Iris pigment epithelial cell (primary cell): ENCODE results near the gene TTC8.
"Not testable (repeated sequence)": the region's sequence is repeated elsewhere in the genome, so short reads cannot be mapped to it uniquely, and the experiment has no call there.

Source experiments
- DNase-seq: peaks from one replicate; pipeline ENCODE4 v3.0.0-alpha.2; 2011; ENCODE audit warnings: low read depth

TTC8 gene

DNA sequence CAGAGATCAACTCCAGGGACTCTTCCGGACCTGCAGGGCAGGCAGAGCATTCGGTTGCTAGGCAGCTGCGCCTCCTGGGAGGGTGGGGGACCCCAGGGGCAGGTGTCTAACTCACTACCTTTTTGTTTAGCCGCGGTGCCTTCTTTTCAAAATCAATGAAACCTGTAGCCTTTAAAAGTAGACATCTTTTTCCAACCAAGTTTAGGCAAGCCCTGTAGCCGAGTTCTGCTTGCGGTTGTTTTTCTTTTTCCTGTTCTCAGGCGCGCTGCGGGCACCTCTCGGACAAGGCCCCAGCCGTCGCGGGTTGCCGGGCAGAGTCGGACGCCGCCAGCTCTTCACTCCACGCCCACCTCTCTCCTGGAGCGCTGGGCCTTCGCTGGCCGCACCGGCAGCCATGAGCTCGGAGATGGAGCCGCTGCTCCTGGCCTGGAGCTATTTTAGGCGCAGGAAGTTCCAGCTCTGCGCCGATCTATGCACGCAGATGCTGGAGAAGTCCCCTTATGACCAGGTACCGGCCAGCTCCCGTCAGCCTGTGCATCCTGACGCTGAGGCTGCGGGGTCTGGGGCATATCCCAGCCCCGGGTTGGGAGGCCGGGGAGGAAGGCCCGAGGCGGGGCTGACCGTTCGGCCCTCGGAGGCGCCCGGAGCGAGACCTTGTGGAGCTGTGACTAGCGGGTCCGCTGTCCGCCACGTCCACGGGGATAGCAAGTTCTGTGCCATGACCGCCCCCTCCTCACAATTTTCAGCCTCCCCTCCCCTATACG lies at the start of gene TTC8:
TTC8 (plus strand) TSS at position 338 of the 764 bp plus-strand sequence; CDS start at position 395, 57 bp downstream.
- peak; percentile 91 for DNase-seq

DNA sequence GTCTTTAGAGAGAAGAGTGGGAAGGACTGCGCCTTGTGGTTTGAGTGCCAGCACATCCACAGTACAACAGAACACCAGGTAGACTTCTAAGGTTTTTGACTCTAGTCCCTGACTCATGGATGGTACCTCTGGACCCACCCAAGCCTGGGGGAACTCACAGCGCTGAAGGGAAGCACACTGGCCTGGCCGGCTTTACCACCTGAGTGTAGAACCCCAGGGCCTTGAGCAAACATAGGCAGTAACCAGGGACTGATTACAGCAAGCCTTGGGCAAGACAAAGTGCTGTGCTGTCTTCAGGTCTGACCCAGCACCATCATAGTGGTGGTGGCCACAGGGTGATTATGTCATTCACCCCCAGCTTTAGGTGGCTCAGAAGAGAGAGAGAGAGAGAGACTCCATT lies 48.9 kb upstream of the TTC8 start:
- no peak for DNase-seq

DNA sequence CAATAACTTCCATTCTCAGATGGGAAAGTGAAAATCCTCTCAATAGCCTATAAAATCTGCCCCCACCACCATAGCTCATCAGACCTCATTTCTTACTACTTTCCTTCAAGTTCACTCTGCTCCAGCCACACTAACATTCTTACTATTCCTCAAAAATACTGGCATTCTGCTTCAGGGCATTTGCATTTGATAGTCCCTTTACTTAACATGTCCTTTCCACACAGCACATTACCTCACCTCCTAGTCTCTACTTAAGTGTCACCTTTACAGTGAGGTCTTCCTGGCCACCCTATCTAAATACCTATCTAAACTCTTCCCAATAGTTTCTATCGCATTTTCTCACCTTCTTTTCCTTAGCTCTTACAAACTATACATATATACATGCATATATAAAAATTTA lies 38.5 kb upstream of the TTC8 start:
- DNase-seq: no peak

DNA sequence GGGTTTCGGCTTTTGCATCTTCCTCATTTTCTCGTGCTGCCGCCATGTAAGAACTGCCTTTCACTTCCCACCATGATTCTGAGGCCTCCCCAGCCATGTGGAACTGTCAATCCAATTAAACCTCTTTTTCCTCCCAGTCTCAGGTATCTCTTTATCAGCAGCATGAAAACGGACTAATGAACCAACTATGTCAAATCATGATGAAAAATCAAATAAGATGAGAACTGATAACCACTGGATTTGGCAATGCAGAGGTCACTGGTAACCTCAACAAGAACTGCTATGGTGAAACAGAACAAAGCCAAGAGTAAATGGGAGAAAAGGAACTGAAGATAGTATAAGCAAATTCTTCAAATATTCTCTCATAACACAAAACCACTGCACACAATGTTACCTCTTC lies 37.7 kb upstream of the TTC8 start:
- no peak for DNase-seq

DNA sequence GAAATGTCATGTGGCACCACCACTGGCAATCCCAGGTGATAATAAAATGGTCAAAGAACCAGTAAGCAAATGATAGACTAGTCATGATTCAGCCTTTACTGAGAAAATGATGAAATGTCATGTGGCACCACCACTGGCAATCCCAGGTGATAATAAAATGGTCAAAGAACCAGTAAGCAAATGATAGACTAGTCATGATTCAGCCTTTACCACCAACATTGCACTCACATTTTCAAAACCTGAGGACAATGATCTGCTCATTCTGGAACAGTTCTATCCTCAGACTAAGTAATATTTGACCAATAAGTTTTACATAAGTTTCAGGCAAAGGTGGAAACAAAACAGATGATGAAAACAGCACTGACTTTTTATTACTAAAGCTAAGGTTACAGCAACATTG lies 34.9 kb upstream of the TTC8 start:
- DNase-seq: not testable (repeated sequence)

DNA sequence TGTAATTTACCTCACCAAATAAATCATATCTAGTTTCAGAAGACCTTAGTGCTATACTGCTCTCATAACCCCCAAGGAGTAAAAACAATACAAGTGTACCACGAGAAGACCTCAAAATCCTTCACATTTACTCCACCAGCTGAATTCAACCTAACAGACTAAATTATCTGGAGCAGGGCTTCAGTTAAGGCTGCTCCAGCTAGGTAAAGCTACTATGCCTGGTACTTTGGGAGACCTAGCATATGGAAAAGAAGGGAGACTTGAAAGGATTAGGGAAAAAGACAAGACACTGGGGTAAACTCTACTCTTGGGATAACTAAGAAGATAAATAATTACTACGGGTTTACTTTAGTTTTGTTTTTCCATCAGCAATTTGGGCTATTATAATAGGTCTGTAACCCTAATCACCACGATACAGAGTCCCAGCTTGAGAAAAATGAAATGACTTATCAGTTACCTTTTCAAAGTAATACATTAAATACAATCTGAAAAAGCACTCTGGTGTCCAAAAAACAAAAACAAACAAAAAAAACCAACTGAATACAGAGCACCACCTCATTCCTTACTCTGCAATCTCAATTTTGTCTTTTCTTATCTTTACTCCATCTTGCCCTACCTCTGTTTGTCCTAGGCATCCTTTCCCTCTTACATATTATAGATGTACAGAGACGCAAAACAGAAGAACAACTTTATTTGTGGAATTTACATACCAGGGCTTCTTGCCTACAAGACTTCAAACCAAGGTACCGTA lies 33.8 kb upstream of the TTC8 start:
- DNase-seq: no peak

DNA sequence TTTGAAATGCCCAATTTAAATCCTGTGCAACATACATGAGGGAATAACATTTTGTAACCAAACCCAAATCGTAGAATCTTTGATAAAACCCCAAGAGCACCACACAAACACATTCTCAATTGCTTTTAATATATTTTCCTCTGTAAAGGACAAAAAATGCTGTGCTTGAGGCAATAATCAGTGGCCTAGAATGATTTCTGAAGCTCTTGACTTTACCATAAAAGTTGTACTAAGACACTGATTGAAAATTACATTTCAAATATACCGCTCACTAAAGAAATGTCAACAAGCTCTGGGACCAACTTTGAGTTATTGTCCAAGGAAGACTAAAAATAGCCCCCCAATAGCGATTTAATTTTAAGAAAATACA lies 33.2 kb upstream of the TTC8 start:
- DNase-seq: no peak

DNA sequence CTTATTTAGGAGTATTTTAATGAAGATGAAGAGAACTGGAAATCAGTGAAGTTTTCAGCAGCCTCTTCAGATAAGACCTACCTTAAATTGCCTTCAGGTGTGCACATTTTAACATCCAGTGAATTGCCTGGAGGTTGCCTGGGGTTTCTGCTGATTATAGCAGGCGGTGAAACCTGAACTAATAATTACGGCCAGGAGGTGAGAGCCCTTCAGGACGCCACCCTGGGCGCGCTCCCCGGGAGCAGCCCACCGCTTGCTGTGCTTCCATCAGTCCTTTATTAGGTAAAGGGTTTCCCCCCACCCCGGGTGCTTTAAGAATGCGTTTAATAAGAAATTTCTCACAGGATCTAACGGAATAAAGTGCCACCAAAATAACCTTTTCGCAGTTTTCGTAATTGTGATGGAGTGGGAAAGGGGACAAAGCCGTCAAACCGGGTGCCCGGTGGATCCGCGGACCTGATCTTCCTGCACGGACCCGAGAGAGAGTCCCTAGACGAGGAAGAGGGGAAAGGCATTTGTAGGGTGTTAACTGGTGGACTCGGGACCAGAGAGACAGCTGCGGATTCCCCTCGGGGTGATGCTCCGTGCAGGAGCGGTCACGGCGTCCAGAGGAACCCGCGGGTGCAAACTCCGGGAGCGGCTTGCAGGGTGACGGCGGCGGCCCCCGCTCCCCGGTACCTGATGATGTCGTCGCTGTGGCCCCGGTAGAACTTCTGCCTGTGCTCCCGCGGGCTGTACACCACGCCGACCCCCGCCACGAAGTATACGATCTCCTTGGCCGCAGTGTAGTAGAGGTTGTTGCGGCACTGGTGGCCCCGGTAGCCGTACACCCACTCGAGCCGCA lies 32.6 kb upstream of the TTC8 start:
- no peak for DNase-seq

DNA sequence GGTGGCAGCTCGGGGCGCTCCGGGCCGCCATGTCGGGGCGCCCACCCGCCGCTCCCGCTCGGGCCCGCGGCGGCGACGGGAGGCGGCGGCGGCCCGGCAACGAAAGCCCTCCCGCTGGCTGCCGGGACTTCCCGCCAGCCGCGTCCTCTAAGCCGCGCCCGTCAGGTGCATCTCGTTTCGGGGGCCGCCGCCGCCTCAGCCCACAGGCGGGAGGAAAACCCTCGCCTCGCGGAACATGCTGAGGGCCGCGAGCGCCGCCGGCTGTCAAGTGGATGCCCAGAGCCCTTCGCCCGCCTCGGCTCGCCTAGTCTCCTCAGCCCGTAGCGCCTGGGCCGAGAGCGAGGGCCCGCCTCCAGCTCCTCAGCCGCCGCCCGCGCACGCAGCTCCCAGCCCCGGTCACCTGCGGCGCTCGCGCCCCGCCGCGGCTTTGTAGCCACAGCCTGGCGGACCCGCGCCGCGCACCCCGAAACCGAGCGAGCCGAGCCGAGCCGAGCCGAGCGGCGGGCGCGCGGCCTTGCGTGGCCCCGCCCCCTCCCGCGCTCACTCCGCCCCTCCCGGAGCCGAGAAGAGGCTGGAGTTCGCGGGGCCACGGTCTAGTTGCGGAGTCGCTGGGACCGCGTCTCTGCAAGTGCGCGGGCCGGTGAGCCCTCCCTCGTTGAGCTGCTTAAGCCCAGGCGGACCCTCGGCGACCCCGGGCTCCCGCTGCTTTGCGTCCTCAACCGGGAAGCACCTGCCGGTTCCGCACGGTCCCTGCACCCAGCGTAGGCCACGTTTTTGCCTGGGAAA lies 31.8 kb upstream of the TTC8 start, which contains the start of gene EML5:
EML5 (minus strand) TSS at position 481 of the 786 bp plus-strand sequence; CDS start at position 31, 450 bp downstream.
- peak; percentile 62 for DNase-seq

DNA sequence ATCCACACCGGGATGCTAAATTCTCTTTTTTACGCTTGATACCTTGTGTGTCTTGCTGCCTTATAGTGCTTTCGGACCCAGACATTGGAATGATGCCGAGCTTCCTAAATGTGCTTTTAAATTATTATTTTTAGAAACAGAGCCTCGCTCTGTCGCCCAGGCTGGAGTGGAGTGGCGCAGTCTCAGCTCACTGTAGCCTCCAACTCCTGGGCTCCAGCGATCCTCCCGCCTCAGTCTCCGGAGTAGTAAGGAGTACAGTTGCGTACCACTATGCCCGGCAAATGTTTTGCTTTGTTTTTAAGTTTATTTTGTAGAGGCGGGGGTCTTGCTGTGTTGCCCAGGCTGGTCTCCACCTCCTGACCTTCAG lies 31.2 kb upstream of the TTC8 start:
- DNase-seq: no peak

DNA sequence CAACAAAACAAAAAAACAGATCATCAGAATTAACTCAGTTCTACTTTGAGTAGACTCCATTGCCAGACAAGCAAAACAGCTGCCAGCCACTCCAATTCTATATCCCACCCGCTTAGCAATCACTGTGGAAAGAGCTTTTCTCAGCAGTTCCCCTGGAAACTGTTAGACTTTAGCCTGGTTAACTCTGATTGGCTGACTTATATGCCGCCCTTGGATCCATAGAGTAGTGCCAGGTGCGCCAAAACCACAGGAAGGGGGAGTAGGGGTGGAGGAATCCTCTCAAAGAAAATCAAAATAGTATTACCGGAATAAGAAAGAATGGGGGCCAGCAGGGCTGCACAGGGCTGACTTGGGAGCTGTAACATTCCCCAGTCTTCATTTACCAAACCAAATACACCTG lies 26.3 kb upstream of the TTC8 start:
- no peak for DNase-seq

DNA sequence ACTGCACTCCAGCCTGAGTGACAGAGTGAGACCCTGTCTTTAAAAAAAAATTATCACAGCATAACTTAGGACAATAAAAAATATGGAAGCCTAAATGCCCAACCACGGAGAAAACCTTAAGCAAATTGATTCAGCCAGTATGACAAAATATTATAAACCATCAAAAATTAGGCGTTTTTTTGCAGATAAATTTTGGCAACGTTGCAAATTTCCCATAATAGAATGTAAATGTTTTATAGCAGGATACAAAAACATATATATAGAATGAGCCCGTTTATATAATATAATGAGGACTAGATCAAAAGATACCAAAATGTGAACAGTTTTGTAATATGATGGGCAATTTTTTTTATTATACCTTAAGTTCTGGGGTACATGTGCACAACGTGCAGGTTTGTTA lies 24.9 kb upstream of the TTC8 start:
- no peak for DNase-seq

DNA sequence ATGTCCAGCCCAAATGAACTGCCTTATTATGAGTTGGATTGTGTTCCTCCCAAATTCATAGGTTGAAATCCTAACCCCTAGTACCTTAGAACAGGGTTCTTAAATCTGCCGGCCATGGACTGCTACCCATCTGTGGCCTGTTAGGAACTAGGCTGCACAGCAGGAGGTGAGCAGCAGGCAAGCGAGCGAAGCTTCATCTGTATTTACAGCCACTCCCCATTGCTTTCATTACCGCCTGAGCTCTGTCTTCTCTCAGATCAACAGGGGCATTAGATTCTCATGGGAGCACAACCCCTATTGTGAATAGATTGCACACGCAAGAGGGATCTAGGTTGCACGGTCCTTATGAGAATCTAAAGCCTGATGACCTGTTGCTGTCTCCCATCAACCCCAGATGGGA lies 21.9 kb upstream of the TTC8 start:
- DNase-seq: no peak

DNA sequence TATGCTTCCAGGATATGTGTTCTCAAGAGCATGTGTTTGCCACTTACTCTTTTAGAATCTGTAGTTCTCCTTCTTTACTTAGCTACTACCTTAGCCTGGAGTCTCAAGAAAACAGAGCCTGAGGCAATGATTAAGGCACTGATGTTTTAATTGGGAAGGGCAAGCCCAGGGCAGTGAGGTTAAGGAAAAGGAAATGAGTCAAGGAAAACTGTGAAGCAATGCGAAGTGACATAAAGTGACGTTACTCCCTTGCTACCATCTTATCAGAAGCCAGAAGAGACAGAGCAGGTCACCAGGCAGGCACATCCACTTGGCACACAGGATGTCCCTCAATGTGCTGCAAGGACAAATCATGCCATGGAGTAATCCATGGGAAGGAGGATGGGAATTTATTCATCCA lies 20.4 kb upstream of the TTC8 start:
- DNase-seq: no peak

DNA sequence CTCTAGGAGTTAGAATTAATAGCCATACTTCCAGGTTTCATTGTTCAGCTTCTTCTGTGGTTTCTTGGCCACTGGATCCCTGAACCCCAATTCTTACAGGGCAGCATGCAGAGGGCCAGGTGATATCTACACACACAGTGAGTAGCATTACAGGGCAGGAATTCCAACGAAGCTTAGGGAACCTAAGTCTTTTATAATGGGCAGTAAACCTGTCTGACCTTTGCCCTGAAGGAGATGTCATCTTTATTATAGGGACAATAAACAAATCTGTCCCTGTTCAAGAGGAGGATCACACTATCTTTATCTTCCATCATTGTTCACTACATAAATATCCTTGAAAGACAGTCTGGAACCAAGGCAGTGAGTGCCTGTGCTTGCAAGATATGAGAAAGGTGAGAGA lies 20.0 kb upstream of the TTC8 start:
- no peak for DNase-seq

DNA sequence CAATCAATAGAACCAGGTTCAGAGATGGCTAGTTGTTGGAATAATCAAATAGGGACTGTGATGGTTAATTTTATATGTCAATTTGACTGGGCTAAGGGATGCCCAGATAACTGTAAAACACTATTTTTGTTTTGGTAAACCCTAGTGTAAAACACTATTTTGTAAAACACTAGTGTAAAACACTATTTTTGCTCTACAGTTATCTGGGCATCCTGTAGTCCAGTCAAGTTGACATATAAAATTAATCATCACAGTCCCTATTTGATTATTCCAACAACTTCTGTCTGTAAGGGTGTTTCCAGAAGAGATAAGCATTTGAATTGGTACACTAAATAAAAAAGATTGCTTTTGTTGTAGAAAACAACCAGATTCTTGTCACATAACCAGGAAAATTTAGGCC lies 16.1 kb upstream of the TTC8 start:
- no peak for DNase-seq

DNA sequence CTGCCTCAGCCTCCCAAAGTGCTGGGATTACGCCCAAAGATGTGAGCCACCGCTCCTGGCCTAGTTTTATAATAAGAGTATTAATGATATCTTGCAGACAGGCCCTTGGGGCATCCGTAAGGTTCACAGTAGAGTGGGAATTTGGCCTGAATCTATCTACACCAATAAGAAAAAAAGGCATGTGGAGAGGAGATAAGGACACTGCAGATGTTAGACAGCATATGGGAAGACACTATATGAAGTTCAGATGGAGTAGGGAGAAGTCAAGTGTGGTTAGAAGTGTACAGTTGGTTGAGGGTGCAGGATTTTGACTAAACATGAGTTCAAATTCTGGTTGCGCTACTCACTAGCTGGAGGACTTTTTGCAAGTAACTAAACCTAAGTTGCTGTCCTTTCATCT lies 8.5 kb upstream of the TTC8 start:
- DNase-seq: no peak

DNA sequence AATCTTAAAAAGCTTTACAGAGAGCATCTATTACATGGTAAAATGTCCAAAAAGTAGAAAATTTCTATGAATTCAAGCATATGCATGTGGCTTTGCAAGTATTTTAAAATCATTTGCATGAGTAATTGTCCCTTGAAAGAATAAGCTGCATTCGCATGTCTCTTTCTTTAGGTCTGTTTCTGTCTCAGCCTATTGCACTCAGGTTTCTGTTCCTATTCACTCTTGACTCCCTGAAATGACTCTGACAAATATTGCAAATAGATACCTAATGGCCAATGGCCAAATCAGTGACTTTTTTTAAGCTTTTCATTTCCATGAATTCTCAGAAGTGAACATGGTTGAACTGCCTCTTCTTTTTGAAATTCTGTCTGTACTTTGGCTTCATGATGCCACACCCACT lies 6.4 kb upstream of the TTC8 start:
- no peak for DNase-seq

DNA sequence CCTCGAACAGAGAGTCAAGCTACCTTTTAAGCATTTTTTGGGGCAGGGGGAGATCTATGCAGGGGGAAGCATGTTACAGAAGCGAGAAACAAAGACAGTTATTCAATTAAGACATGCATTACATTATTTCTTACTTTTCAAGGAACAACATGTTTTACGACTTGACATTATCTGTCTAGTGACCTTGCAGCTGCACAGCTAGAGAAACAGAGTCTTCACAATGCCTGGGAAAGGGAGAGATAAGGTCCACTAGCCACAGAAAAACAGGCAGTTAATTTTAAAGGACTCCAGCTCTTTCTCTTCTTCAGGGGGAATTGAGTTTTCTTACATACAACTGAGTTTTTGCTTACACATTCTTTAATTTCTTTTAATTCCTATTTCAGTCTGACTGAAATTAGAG lies 4.8 kb upstream of the TTC8 start:
- DNase-seq: not testable (repeated sequence)

DNA sequence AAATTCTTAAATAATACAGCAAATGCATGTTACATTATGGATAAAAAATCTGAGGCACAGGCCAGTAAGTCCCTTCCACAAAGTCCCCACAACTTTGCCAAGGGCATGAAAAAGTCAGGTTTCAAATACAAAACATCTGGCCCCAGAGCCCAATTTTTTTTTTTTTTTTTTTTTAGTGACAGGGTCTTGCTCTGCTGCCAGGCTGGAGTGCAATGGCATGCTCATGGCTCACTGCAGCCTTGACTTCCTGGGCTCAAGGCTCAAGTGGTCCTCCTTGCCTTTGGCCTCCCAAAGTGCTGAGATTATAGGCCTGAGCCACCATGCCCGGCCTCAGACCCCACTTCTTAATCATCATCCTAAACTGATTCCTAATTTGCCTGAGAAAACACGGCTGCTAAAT lies 3.1 kb upstream of the TTC8 start:
- DNase-seq: no peak

DNA sequence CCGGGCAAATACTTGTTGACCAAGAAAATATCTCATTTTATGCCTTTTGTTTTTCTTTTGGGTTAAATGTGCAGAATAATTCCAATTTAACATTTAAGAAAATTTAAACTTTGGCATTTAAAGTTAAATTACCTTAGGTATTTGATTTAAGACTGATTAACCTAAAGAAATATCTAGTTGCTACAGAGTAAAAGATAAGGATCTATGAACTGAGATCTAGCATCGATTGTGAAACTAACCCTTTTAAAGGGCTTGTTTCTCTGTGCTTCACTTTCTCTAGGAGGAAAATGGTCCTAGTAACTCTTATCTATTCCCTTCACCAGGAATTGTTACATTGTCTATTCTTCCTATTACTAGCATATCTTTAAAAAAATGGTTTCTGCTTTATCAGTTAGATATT lies 2.6 kb upstream of the TTC8 start:
- DNase-seq: no peak

DNA sequence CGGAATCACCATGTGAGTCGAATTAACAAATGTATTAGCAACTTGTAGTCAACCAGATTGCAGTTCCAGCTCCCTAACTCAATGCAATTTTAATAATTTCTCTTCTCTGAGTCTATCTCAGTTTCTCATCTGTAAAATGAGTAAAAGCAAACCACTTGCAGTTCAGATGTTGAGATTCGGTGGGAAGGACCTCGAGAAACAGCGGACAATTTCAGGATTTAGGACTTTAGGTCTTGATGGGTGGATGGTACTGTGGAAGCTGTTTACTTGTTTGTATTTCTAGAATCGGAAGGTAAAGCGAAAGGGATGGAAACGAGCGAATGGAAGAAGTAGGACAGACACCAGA lies 510 bp upstream of the TTC8 start:
- no peak for DNase-seq
